Measurements from ENCODE around the gene RFC5. TPM values are rescaled to one million over a fixed set of nuclear protein-coding genes. Genes with fewer than 3 reads are reported as not detected.
"Not testable (repeated sequence)": the region's sequence is repeated elsewhere in the genome, so short reads cannot be mapped to it uniquely, and the experiment has no call there.

Gene RFC5
- polyA plus RNA-seq, 4 donors: 34.7 to 39.6 (median 36.6) TPM

GRCh38 chr12:118013283-118013682 is 3.2 kb upstream of the RFC5 start:
- no peak for DNase-seq (ENCODE audit: low read depth in 4 of 4, low spot score in 2 of 4)

- DNase-seq (ENCODE audit: low read depth in 4 of 4, low spot score in 2 of 4): no peak
These were observed 1.2 kb upstream of the RFC5 start for GRCh38 chr12:118015306-118015705.

GRCh38 chr12:118015944-118016343 is 559 bp upstream of the RFC5 start:
- DNase-seq (ENCODE audit: low read depth in 4 of 4, low spot score in 2 of 4): no peak

- DNase-seq (ENCODE audit: low read depth in 4 of 4, low spot score in 2 of 4): no peak
These were observed 1.4 kb downstream of the RFC5 start for GRCh38 chr12:118017926-118018325.

GRCh38 chr12:118020036-118020435 is 3.5 kb downstream of the RFC5 start:
- DNase-seq (ENCODE audit: low read depth in 4 of 4, low spot score in 2 of 4): no peak

- DNase-seq (ENCODE audit: low read depth in 4 of 4, low spot score in 2 of 4): not testable (repeated sequence)
These were observed 5.7 kb downstream of the RFC5 start for GRCh38 chr12:118022097-118022727.

GRCh38 chr12:118022728-118023109 is 6.2 kb downstream of the RFC5 start:
- no peak for DNase-seq (ENCODE audit: low read depth in 4 of 4, low spot score in 2 of 4)

- no peak for DNase-seq (ENCODE audit: low read depth in 4 of 4, low spot score in 2 of 4)
These were observed 6.9 kb downstream of the RFC5 start for GRCh38 chr12:118023301-118023860.

- DNase-seq (ENCODE audit: low read depth in 4 of 4, low spot score in 2 of 4): no peak
These were observed 8.7 kb downstream of the RFC5 start for GRCh38 chr12:118025168-118025567.

- no peak for DNase-seq (ENCODE audit: low read depth in 4 of 4, low spot score in 2 of 4)
These were observed 12.7 kb downstream of the RFC5 start for GRCh38 chr12:118029166-118029565.

GRCh38 chr12:118032188-118032587 is 15.7 kb downstream of the RFC5 start:
- DNase-seq (ENCODE audit: low read depth in 4 of 4, low spot score in 2 of 4): no peak

GRCh38 chr12:118033323-118033722 is 16.8 kb downstream of the RFC5 start:
- no peak for DNase-seq (ENCODE audit: low read depth in 4 of 4, low spot score in 2 of 4)

- no peak for DNase-seq (ENCODE audit: low read depth in 4 of 4, low spot score in 2 of 4)
These were observed 17.4 kb downstream of the RFC5 start for GRCh38 chr12:118033902-118034301.

GRCh38 chr12:118034429-118035189 is 18.1 kb downstream of the RFC5 start:
- DNase-seq (ENCODE audit: low read depth in 4 of 4, low spot score in 2 of 4): no peak

GRCh38 chr12:118035190-118036041 is 18.9 kb downstream of the RFC5 start:
- DNase-seq (ENCODE audit: low read depth in 4 of 4, low spot score in 2 of 4): no peak

GRCh38 chr12:118036672-118037411 is 20.3 kb downstream of the RFC5 start:
- no peak for DNase-seq (ENCODE audit: low read depth in 4 of 4, low spot score in 2 of 4)

- no peak for DNase-seq (ENCODE audit: low read depth in 4 of 4, low spot score in 2 of 4)
These were observed 21.6 kb downstream of the RFC5 start for GRCh38 chr12:118038137-118038536.

GRCh38 chr12:118042091-118042490 is 25.6 kb downstream of the RFC5 start:
- DNase-seq (ENCODE audit: low read depth in 4 of 4, low spot score in 2 of 4): no peak

GRCh38 chr12:118044075-118044474 is 27.6 kb downstream of the RFC5 start:
- DNase-seq (ENCODE audit: low read depth in 4 of 4, low spot score in 2 of 4): no peak

- no peak for DNase-seq (ENCODE audit: low read depth in 4 of 4, low spot score in 2 of 4)
These were observed 28.1 kb downstream of the RFC5 start for GRCh38 chr12:118044577-118044976.

Data from left renal cortex interstitium (tissue), 4 donors.